Activated CD4-positive, alpha-beta T cell treated with anti-CD3 and anti-CD28 coated beads, Interleukin-2, amount 50 U/mL, for 24 hours (primary cell): Measurements from ENCODE around the gene PRKACB.
A peak's percentile ranks its signal among the peaks of the same experiment; 100 is the strongest.
"Not testable (repeated sequence)": the region's sequence is repeated elsewhere in the genome, so short reads cannot be mapped to it uniquely, and the experiment has no call there.

Source experiments
- DNase-seq, 2 donors: peaks; one replicate each; pipeline ENCODE4 v3.0.0-alpha.2; 2020; ENCODE audit warnings: low read depth in 1 of 2, low spot score in 1 of 2

PRKACB gene

GRCh38 chr1:84143796-84144565 lies at the start of gene PRKACB:
PRKACB (plus strand) TSS chr1:84144271; CDS start chr1:84144362, 91 bp downstream.
- peak in 1 of 2 donors; percentile 39 for DNase-seq

- DNase-seq: no peak
These were observed 48.8 kb upstream of the PRKACB start for GRCh38 chr1:84095308-84095707.

- no peak for DNase-seq
These were observed 47.9 kb upstream of the PRKACB start for GRCh38 chr1:84096176-84096575.

GRCh38 chr1:84101204-84101603 lies 42.9 kb upstream of the PRKACB start:
- no peak for DNase-seq

GRCh38 chr1:84103197-84103992 lies 40.7 kb upstream of the PRKACB start:
- DNase-seq: no peak

GRCh38 chr1:84107538-84107937 lies 36.5 kb upstream of the PRKACB start:
- not testable (repeated sequence) for DNase-seq

- no peak for DNase-seq
These were observed 36.1 kb upstream of the PRKACB start for GRCh38 chr1:84107955-84108354.

- DNase-seq: no peak
These were observed 35.0 kb upstream of the PRKACB start for GRCh38 chr1:84108900-84109578.

- no peak for DNase-seq
These were observed 33.4 kb upstream of the PRKACB start for GRCh38 chr1:84110629-84111028.

GRCh38 chr1:84116558-84116957 lies 27.5 kb upstream of the PRKACB start:
- no peak for DNase-seq

GRCh38 chr1:84117868-84118267 lies 26.2 kb upstream of the PRKACB start:
- DNase-seq: no peak

GRCh38 chr1:84121360-84121759 lies 22.7 kb upstream of the PRKACB start:
- DNase-seq: no peak

- DNase-seq: peak in 1 of 2 donors; percentile 26
These were observed 21.2 kb upstream of the PRKACB start for GRCh38 chr1:84122780-84123382.

- DNase-seq: no peak
These were observed 10.6 kb upstream of the PRKACB start for GRCh38 chr1:84133479-84133878.

GRCh38 chr1:84135341-84135740 lies 8.7 kb upstream of the PRKACB start:
- no peak for DNase-seq

GRCh38 chr1:84141182-84142003 lies 2.7 kb upstream of the PRKACB start:
- no peak for DNase-seq

- DNase-seq: no peak
These were observed 997 bp downstream of the PRKACB start for GRCh38 chr1:84145068-84145467.

GRCh38 chr1:84146411-84147032 lies 2.5 kb downstream of the PRKACB start:
- DNase-seq: no peak

GRCh38 chr1:84148758-84149157 lies 4.7 kb downstream of the PRKACB start:
- no peak for DNase-seq

GRCh38 chr1:84152649-84153056 lies 8.6 kb downstream of the PRKACB start:
- DNase-seq: no peak
